NCI-H2196 treated with DMSO at 0.1 percent for 48 hours (cell line): ENCODE data around the gene EPHB3.

Experiments used
- DNase-seq: peaks from one replicate; lab custom pipeline; 2025; ENCODE audit not compliant: unreplicated experiment; lab: John Stamatoyannopoulos, UW

The EPHB3 gene

DNA sequence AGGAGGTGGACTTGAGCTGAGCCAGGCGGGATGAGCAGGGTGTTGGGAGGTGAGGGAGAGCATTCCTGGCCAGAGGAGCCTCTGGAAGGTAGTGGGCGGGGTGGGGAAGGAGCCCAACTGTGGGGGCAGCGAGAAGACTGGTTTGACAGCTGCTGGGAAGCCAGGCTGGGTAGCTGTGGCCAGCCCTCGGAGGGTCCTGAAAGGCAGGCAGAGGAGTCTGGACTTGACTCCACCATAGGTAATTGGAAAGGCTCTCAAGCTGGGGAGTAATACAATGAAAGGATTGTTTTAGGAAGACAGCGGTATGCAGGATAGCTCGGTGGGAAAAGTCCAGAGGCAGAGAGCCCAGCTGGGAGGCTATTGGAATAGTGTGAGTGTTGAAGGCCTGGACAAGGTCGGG is 17.2 kb downstream of the EPHB3 start:
- DNase-seq: no peak

GRCh38 chr3:184579513-184579912 is 17.9 kb downstream of the EPHB3 start:
- DNase-seq: no peak

- no peak for DNase-seq
These were observed 18.8 kb downstream of the EPHB3 start for GRCh38 chr3:184580376-184580775.

GRCh38 chr3:184581331-184581855 is 19.8 kb downstream of the EPHB3 start:
- DNase-seq: no peak

- no peak for DNase-seq
These were observed 21.3 kb downstream of the EPHB3 start for GRCh38 chr3:184582646-184583577.

DNA sequence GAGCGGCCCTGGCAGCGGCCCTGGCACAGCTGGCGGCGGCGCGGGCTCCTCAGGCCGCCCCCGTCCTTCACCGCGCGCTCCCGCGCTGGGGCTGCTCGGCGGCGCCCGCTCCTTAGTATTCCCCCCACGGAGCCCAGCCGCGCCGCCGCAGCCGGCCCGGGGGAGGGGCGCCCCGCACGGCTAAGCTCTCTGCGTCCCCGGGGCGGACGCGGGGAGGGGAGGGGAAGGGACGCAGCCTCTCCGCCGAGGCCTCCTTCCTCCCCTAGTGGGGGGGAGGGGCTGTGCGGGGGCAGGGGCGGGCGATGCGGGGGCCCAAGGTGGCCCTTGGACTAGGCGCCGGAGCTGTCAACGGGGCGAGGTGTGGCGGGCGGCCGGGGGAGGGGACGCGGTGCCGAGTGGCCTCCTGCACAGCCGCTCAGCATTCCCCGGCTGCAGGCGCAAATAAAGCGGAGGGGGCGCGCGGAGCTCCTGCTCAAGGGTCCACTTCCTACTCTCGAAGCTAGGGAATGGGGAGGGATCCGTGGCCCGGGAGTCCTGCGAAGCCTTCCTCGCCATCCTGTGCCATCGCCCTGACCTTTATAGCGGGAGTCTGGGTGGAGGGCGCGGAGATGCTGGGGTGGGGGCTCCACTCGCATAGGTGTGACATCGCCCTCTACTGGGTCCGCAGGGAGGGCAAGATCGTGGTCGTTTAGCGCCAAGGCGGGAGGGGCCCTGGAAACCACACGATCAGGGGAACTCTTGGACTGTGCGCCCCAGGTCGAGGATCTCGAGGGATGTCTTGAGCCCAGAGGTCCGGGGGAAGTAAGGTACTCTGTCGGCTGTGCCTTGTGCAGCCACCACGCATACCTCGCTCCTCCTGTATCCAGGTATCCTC is 22.2 kb downstream of the EPHB3 start:
- no peak for DNase-seq

DNA sequence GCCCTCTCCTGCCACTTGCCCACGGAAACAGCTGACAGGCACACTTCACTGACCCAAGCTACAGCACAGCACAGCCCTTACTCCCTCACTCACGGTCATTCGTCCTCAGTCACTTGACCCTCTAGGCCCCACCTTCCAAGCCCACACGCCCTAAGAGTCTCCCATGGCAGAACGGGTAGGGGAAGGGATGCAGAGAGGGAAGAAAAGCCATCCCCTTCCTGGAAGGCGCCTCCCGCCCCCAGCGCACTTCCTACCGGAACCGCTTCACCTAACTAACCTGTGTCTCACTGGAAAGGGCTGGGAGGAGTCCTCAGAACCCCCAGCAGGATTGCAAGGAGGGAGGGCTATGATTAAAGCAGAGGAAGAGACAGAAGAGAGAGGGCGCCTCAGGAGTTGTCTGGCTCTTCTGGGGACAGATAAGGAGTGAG is 22.9 kb downstream of the EPHB3 start:
- no peak for DNase-seq

DNA sequence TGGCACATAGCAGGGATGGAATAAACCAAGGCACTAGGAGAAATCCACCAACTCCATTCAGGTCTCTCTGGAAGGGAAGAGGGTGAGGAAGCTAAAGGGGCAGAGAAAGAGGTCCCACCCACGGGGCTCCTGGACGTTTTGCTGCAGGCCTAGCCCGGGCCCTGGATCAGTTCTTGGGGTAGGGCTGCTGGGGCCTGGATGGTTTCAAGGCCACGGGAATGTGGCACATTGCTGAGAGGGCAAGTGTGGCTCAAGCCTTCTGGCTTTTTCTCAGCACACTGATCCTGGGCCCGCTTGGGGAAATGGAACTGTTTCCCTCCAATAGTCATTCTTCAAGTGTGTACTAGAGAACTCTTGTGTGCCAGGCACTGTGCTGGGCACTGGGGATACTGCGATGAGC is 24.0 kb downstream of the EPHB3 start:
- DNase-seq: no peak

DNA sequence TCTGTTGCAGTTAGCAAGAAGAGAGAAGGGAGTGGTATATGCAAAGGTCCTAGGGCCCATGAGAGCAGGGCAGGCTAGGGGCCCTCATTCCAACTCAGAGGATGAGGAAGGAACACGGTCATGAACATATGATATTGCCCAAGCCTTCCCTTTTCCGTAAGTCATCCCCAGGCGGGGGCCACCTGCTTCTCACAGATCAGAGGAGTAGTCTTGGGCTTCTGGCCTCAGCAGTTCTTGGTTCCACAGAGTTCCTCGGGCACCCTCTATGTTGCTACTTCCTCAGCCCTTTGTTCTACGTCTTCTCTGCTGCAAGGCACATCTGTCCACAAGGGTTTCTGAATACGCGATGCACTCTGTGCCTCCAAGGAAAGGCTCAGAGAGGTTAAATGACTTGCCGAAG is 25.3 kb downstream of the EPHB3 start:
- DNase-seq: no peak

DNA sequence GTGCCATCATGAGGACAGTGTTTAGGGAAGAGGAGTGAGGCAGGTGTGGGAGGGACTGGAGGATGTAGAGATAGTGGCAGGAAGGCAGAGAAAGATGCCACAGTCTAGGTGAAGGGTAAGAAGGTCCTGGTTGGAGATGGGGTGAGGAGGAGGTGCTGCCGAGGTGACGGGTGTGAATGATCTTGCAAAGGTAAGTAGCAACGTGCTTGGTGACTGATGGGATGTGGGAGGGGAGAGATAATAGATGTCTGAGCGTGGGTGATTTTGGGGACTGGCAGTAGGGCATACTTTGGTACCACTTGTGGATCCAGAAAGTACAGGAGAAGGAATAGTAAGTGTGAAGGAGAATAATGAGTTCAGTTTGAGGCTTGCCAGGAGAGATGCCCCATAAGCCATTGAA is 27.2 kb downstream of the EPHB3 start:
- no peak for DNase-seq

GRCh38 chr3:184590795-184591194 is 29.2 kb downstream of the EPHB3 start:
- DNase-seq: no peak

DNA sequence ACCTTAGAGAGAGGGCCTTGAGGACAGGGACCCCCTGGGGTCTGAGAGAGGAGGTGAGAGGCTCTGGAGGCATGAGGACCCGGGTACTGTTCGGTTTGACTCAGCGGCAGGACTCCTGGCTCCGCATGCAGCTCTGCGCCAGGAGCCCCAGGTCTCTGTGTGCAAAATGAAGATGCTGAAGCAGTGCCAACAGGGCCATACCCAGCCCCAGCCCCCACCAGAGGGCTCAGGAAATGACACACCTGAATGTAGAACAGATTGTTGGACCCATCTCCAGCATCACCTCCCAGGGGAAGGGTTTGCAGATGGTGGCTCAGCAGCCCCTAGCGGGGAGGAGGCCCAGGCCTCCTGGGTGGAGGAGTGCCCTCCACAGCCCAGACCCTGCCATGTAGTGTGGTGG is 30.2 kb downstream of the EPHB3 start:
- DNase-seq: no peak

DNA sequence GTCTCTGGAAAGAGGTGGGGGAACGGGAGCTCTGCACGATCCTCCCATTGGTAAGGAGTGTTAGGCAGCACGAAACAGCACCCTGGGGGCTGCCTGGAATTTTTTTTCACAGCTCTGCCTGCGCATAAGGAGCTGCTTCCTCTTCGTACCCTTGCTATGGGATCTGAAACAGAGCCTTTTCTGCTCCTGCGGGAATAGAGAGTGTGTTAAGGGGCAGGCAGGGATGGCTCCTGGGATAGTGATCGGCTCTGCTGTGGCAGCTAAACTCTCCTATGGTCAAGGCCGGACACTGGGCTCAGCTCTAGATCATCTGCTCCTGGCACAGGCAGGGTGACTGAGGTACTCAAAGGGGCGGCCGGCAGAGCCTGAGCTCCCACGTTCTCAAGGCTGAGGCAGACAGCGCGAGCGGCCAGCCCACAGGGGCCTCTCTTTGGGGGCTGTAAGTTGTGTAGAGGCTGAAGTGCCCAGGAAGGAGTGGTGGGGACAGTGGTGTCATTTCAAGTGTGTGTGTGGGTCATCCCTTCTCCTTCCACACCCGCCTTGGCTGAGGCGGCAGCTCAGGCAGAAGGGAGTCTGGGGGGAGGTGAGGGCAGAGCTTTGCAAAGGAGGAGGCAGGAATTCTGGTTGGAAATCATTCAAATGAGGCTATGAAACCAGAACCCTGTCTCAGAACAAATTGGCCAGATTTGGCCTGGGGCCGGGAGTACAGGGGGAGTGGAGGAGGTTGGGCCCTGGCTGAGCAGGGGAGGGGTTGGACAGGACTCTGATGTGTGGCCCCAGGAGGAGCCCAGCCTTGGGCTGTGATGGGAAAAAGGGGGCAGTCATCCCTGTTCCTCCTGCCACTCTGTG is 31.0 kb downstream of the EPHB3 start:
- peak; percentile 44 for DNase-seq

DNA sequence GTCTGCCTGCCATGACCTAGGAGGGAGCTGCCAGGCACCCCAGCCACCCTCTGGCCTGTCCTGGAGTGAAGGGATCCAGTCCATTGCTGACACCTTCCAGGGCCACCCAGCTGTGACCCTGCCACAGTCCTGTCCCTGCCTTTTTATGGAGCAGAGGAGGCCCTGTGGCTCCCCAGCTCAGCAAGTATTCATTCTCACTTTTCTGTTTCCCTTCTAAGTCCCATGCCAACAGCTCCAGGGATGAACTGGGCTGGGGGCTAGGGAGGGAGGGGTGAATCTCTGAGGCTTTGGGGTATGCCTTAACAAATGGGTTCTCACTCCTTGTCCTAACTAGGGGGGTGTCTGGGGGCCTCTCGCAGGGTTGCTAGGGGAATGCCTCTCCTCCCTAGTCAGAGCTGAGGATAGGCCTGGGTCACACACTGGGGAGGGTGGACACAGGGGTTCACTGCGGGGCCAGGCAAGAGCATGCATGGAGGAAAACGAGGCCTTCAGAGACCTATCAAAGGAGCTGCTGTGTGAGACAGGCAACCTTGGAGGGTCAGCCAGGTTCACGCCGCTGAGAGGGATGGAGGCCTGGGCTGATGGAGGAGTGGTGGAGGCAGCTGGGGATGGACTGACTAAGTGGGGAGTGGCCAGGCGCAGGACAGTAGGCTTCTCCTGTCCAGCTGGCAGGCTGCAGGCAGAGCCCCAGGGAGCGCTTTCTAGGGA is 31.8 kb downstream of the EPHB3 start:
- no peak for DNase-seq

- DNase-seq: no peak
These were observed 32.3 kb downstream of the EPHB3 start for GRCh38 chr3:184593928-184594303.

DNA sequence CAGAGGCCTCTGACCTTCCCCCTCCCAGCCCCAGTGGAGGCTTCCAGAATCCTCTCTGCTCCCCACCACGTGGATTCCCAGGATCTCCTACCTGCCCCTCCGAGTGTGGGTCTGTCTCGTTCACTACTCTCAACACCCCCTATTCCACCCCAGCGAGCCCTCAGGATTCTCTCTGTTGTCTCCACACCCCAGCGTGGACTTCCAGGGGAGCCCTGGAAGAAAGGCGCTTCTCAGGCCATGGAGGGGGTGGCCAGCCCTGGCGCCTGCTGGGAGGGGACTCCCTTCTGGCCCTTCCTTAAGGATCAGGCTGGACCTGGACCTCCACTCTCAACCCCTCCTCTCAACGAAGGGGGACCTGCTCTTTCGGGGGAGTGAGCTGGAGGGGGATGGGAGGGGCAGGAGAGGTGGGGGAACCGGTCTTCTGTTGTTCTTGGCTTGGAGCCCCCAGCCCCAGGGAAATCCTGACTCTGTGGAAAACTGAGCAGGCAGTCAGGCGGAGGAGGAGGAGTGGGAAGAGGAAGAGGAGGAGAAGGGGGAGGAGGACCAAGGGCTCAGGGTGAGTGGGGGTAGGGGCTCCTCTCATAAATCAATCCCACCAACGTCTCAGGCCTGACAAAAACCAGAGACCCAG is 32.9 kb downstream of the EPHB3 start:
- no peak for DNase-seq

DNA sequence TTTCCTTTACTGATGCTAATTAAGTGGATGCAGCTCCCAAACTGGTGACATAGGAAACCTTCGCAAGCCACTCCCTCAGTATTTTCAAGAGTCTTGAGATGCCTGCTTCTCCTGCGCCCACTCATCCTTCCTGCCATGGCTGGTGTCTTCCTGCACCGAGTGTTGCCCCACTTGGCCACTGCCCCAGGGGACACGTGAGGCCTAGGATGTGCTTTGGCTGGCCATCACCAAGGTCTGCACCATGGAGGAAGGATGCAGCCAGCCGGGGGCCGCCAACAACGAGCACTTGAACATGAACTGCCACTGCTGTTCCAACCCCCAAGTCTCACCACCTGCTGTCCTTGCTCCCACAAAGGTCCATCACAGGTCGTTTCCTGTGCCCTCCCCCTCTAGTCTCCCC is 34.1 kb downstream of the EPHB3 start:
- no peak for DNase-seq

DNA sequence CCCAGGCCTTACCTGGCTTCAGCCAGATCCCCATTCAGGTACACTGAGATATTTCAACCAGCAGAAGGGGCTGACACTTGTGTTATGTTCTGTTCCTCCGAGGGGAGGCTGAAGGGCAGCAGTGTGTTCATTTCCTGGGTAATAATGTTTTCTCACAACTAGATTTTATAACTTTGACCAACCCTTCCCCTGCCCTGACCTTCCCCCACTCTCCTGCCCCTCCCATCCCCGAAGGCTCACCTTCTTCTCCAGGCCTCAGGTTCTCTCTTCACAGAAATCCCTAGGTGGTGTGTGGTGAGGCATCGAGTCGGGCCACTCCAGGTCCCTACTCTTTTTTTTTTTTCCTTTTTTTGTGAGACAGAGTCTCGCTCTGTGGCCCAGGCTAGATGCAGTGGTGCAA is 34.6 kb downstream of the EPHB3 start:
- DNase-seq: no peak

DNA sequence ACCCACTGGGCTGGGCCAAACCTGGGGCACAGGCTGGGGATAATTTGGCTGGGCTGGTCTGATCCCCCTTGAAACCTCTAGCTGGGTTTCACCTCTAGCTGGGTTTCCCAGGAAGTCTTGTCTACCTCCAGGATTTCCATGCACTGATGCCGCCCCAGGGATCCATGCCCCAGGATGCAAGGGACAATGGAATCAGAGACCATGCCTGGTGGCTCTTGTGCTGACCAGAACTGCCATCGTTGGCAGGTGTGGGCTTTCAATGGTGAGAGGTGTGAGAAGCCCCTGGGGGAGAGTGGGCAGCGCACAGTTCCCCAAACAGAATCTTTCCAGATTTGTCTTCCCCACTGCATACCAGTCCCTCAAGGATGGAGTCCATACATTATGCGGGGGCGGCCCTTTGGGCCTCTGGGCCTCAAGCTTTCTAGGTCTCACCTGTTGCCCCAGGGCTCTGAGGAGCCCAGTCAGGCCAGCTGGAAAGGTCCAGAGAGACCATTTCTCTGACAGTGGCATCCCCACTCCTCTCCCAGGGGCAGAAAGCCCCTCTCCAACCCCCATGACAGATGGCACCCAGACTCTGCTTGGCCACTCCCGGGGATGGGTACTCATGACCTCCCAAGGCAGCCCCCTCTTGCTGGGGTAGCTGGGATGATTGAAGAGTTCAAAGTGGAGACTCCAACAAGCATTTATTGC is 35.4 kb downstream of the EPHB3 start:
- no peak for DNase-seq
